Measurements from ENCODE around the gene XRRA1.
"Not testable (repeated sequence)": the region's sequence is repeated elsewhere in the genome, so short reads cannot be mapped to it uniquely, and the experiment has no call there.

Gene XRRA1

GRCh38 chr11:74948898-74949752 is at the start of gene XRRA1, which contains the start of gene SPCS2:
XRRA1 (minus strand) TSS chr11:74949091; CDS start chr11:74940878, 8,213 bp downstream.
SPCS2 (plus strand) TSS chr11:74949266; CDS start chr11:74949286, 20 bp downstream.
- peak; percentile 95 to 99 for DNase-seq (ENCODE audit: extremely low read depth in 1 of 2, low read depth in 1 of 2)

GRCh38 chr11:74992852-74993251 is 44.0 kb upstream of the XRRA1 start:
- DNase-seq (ENCODE audit: extremely low read depth in 1 of 2, low read depth in 1 of 2): no peak

GRCh38 chr11:74990941-74991340 is 42.0 kb upstream of the XRRA1 start:
- no peak for DNase-seq (ENCODE audit: extremely low read depth in 1 of 2, low read depth in 1 of 2)

GRCh38 chr11:74990150-74990549 is 41.3 kb upstream of the XRRA1 start:
- DNase-seq (ENCODE audit: extremely low read depth in 1 of 2, low read depth in 1 of 2): not testable (repeated sequence)

GRCh38 chr11:74989260-74989638 is 40.4 kb upstream of the XRRA1 start:
- no peak for DNase-seq (ENCODE audit: extremely low read depth in 1 of 2, low read depth in 1 of 2)

GRCh38 chr11:74988541-74989259 is 39.8 kb upstream of the XRRA1 start, which contains the start of gene NEU3:
NEU3 (plus strand) TSS chr11:74988933; CDS start chr11:74989061, 128 bp downstream.
- DNase-seq (ENCODE audit: extremely low read depth in 1 of 2, low read depth in 1 of 2): peak; percentile 73 to 84

GRCh38 chr11:74984730-74985129 is 35.8 kb upstream of the XRRA1 start:
- no peak for DNase-seq (ENCODE audit: extremely low read depth in 1 of 2, low read depth in 1 of 2)

GRCh38 chr11:74984070-74984469 is 35.2 kb upstream of the XRRA1 start:
- DNase-seq (ENCODE audit: extremely low read depth in 1 of 2, low read depth in 1 of 2): no peak

- no peak for DNase-seq (ENCODE audit: extremely low read depth in 1 of 2, low read depth in 1 of 2)
These were observed 33.0 kb upstream of the XRRA1 start for GRCh38 chr11:74981888-74982287.

- no peak for DNase-seq (ENCODE audit: extremely low read depth in 1 of 2, low read depth in 1 of 2)
These were observed 31.7 kb upstream of the XRRA1 start for GRCh38 chr11:74980634-74981033.

- no peak for DNase-seq (ENCODE audit: extremely low read depth in 1 of 2, low read depth in 1 of 2)
These were observed 29.1 kb upstream of the XRRA1 start for GRCh38 chr11:74978041-74978440.

GRCh38 chr11:74971424-74971823 is 22.5 kb upstream of the XRRA1 start:
- no peak for DNase-seq (ENCODE audit: extremely low read depth in 1 of 2, low read depth in 1 of 2)

- no peak for DNase-seq (ENCODE audit: extremely low read depth in 1 of 2, low read depth in 1 of 2)
These were observed 22.0 kb upstream of the XRRA1 start for GRCh38 chr11:74970852-74971395.

- DNase-seq (ENCODE audit: extremely low read depth in 1 of 2, low read depth in 1 of 2): no peak
These were observed 17.8 kb upstream of the XRRA1 start for GRCh38 chr11:74966651-74967050.

- DNase-seq (ENCODE audit: extremely low read depth in 1 of 2, low read depth in 1 of 2): not testable (repeated sequence)
These were observed 11.2 kb upstream of the XRRA1 start for GRCh38 chr11:74960128-74960527.

GRCh38 chr11:74957937-74958629 is 9.2 kb upstream of the XRRA1 start:
- DNase-seq (ENCODE audit: extremely low read depth in 1 of 2, low read depth in 1 of 2): no peak

- DNase-seq (ENCODE audit: extremely low read depth in 1 of 2, low read depth in 1 of 2): no peak
These were observed 7.6 kb upstream of the XRRA1 start for GRCh38 chr11:74956397-74957015.

- no peak for DNase-seq (ENCODE audit: extremely low read depth in 1 of 2, low read depth in 1 of 2)
These were observed 5.3 kb upstream of the XRRA1 start for GRCh38 chr11:74954199-74954598.

GRCh38 chr11:74953451-74953850 is 4.6 kb upstream of the XRRA1 start:
- no peak for DNase-seq (ENCODE audit: extremely low read depth in 1 of 2, low read depth in 1 of 2)

- DNase-seq (ENCODE audit: extremely low read depth in 1 of 2, low read depth in 1 of 2): no peak
These were observed 3.9 kb upstream of the XRRA1 start for GRCh38 chr11:74952752-74953151.
